ENCODE results near the gene ZNF454. TPM values are rescaled to one million over a fixed set of nuclear protein-coding genes. Genes with fewer than 3 reads are reported as not detected.

ZNF454 gene
- total RNA-seq, 1 experiment from 2014 or later = not detected

DNA sequence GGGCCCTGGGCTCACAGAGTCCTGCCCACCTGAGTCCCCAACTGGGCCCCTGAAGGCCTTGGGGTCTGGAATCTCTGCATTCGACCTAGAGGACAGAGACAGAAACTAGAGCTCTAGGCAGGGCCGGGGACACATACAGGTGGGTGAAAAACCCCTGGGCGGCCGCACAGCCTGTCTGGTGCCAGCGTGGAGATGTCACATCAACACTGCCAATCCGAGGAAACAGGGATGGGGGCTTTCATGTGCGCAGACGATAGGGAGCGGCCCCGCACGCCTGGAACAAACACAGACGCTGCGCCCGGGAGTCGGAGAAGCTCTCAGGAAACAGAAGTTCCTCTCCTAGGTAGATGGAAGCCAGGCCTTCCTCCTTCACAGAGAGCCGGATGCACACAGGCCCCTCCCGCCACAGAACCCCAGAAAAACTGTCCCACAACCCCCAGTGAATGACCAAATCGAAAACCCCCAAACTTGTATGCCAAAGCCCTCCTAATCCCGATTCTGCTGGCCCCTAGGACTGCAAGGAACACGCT is 52.3 kb downstream of the ZNF454 start:
- H3K4me1 ChIP-seq (ENCODE audit: insufficient read depth, low read length) = no peaks in the 10 kb centered on the region
- DNase-seq = no peak
- no peaks in the 10 kb centered on the region for H3K79me2 ChIP-seq (ENCODE audit: low read length)
- H3F3A ChIP-seq (ENCODE audit: low read length, unreplicated experiment) = no peaks in the 10 kb centered on the region
- no peak overlapping the region for H3K4me2 ChIP-seq (ENCODE audit: low read length)
- ChIA-PET CTCF (no interaction called here), POLR2A (ENCODE audit: unreplicated experiment) (no interaction called here)
- no TSS peak for BruUV-seq (replicated peaks)
- no peak overlapping the region for H3K4me3 ChIP-seq (ENCODE audit: low read length)
- no peak overlapping the region for H3K9ac ChIP-seq (ENCODE audit: low read length)
- intact Hi-C loops (cut with micrococcal nuclease) = no loop called here
- H3K27me3 ChIP-seq (ENCODE audit: low read length) = peaks cover 8% of the 10 kb centered on the region; the same call in 1 of the 2 replicates
- ATAC-seq = no peak
- TF ChIP-seq EZH2 (IDR thresholded peaks at IDR 0.05; ENCODE audit: low read length, unreplicated experiment) = no peak
- TF ChIP-seq, protein P1, sequence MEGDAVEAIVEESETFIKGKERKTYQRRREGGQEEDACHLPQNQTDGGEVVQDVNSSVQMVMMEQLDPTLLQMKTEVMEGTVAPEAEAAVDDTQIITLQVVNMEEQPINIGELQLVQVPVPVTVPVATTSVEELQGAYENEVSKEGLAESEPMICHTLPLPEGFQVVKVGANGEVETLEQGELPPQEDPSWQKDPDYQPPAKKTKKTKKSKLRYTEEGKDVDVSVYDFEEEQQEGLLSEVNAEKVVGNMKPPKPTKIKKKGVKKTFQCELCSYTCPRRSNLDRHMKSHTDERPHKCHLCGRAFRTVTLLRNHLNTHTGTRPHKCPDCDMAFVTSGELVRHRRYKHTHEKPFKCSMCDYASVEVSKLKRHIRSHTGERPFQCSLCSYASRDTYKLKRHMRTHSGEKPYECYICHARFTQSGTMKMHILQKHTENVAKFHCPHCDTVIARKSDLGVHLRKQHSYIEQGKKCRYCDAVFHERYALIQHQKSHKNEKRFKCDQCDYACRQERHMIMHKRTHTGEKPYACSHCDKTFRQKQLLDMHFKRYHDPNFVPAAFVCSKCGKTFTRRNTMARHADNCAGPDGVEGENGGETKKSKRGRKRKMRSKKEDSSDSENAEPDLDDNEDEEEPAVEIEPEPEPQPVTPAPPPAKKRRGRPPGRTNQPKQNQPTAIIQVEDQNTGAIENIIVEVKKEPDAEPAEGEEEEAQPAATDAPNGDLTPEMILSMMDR (conservative IDR thresholded peaks at IDR 0.05; ENCODE audit: low read depth, low read length) = no peak
- H2AFZ ChIP-seq (ENCODE audit: low read length) = no peak overlapping the region
- H3K36me3 ChIP-seq (ENCODE audit: low read depth, low read length) = no peaks in the 10 kb centered on the region
- H3K27ac ChIP-seq (ENCODE audit: low read length) = no peak overlapping the region
- no peaks in the 10 kb centered on the region; the same call in 1 of the 2 replicates for H3K9me3 ChIP-seq (ENCODE audit: low read length)
- no peaks in the 10 kb centered on the region for H4K20me1 ChIP-seq (ENCODE audit: low read length)
- H3K9me2 ChIP-seq (replicated peaks; ENCODE audit: low read length) = no peaks in the 10 kb centered on the region

DNA sequence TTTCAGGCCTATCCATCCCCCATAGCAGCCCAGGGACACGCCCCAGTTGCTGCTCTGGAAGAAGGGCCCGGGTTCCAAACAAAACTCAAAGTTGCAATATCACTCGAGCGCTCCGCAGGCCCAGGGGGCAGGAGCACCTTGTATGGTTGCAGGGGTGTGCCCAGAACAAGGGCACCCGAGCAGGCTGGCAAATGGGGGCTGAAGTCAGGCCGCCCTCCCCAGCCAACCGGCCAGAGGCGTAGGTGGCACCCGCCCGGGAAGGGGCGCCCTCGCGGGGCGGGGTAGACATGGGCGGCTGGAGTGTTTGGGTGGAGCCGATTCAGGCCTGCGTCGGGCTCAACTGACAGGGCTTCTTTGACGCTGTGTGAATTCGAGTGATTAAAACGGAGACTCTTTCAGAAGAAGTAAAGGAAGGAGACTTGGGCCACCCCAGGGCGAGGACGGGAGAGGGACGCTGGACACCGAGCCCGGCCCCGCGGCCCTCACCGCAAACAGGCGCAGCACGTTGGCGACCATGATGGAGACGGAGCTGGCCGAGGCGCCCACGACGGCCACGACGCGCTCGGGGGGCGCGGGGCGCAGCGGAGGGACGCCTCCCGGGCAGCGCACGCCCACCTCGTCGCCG is 53.1 kb downstream of the ZNF454 start:
- POLR2A ChIA-PET (ENCODE audit: unreplicated experiment) = no interaction called here
- Histone ChIP-seq H3K4me1 (ENCODE audit: insufficient read depth, low read length) (no peaks in the 10 kb centered on the region), H3F3A (ENCODE audit: low read length, unreplicated experiment) (no peaks in the 10 kb centered on the region), H3K36me3 (ENCODE audit: low read depth, low read length) (no peaks in the 10 kb centered on the region), H3K79me2 (ENCODE audit: low read length) (no peaks in the 10 kb centered on the region), H3K9me3 (ENCODE audit: low read length) (no peaks in the 10 kb centered on the region; the same call in 1 of the 2 replicates), H3K27me3 (ENCODE audit: low read length) (peaks cover 8% of the 10 kb centered on the region; the same call in 1 of the 2 replicates), H3K4me3 (ENCODE audit: low read length) (no peak overlapping the region), H3K9ac (ENCODE audit: low read length) (no peak overlapping the region), H2AFZ (ENCODE audit: low read length) (no peak overlapping the region), H3K27ac (ENCODE audit: low read length) (no peak overlapping the region), H3K9me2 (replicated peaks; ENCODE audit: low read length) (no peaks in the 10 kb centered on the region), H4K20me1 (ENCODE audit: low read length) (no peaks in the 10 kb centered on the region), H3K4me2 (ENCODE audit: low read length) (no peak overlapping the region)
- ATAC-seq = no peak
- CTCF ChIA-PET = no interaction called here
- DNase-seq = no peak
- no TSS peak for BruUV-seq (replicated peaks)
- no peak for TF ChIP-seq EZH2 (IDR thresholded peaks at IDR 0.05; ENCODE audit: low read length, unreplicated experiment)
- no peak for TF ChIP-seq EZH2phosphoT487 (IDR thresholded peaks at IDR 0.05; ENCODE audit: borderline replicate concordance, low read length)
- TF ChIP-seq, protein P1 (conservative IDR thresholded peaks at IDR 0.05; ENCODE audit: low read depth, low read length) = no peak
- intact Hi-C loops (cut with micrococcal nuclease) = no loop called here

DNA sequence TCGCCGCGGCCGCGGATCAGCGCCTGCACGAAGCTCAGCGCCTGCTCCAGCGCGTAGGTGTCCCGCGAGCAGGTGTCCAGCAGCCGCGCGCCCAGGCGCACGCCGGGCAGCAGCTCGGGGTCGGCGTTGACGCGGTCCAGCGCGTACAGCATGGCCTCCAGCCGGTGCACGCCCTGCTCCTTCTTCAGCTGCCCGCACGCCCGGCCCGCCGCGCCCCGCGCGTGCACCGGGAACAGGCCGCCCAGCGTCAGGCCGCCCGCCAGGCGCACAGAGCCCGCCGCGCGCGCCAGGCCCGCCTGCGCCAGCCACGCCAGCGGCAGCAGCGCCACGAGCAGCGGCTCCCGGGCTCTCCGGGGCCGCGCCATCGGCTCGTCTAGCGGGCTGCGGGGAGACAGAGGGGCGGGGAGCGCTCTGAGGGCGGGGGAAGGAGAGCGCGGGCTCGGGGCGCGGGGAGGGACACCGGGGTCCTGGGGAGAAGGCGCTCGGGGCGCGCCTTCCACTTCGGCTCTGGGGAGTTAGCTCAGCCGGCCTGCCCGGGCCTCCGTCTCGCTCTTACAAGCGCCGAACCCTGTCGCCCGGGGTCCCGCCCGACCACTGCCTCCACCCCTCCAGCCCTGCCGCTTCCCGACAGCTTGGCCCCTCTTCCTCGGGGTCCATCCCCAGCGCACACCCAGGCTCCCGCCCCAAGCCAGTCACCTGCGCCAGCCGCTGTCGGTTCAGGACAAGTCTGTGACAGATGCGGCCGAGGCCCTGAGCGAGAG is 53.8 kb downstream of the ZNF454 start, which contains the start of gene GRM6:
GRM6 (minus strand) TSS at position 741 of the 761 bp plus-strand sequence; CDS start at position 365, 376 bp downstream.
- Histone ChIP-seq H4K20me1 (ENCODE audit: low read length) (no peaks in the 10 kb centered on the region), H3K27me3 (ENCODE audit: low read length) (peaks cover 8% of the 10 kb centered on the region; the same call in 1 of the 2 replicates), H3K36me3 (ENCODE audit: low read depth, low read length) (no peaks in the 10 kb centered on the region), H3K9me2 (replicated peaks; ENCODE audit: low read length) (no peaks in the 10 kb centered on the region), H3K4me1 (ENCODE audit: insufficient read depth, low read length) (no peaks in the 10 kb centered on the region), H3K9ac (ENCODE audit: low read length) (no peak within 1 kb of the TSS), H3K9me3 (ENCODE audit: low read length) (no peaks in the 10 kb centered on the region; the same call in 1 of the 2 replicates), H3F3A (ENCODE audit: low read length, unreplicated experiment) (no peaks in the 10 kb centered on the region), H3K4me2 (ENCODE audit: low read length) (no peak within 1 kb of the TSS), H2AFZ (ENCODE audit: low read length) (no peak within 1 kb of the TSS), H3K4me3 (ENCODE audit: low read length) (no peak within 1 kb of the TSS), H3K27ac (ENCODE audit: low read length) (no peak within 1 kb of the TSS), H3K79me2 (ENCODE audit: low read length) (no peaks in the 10 kb centered on the region)
- DNase-seq (no peak), ATAC-seq (no peak)
- no peak for TF ChIP-seq EZH2phosphoT487 (IDR thresholded peaks at IDR 0.05; ENCODE audit: borderline replicate concordance, low read length)
- intact Hi-C loops (cut with micrococcal nuclease) = no loop called here
- CTCF ChIA-PET = no interaction called here
- POLR2A ChIA-PET (ENCODE audit: unreplicated experiment) = no interaction called here
- no TSS peak for BruUV-seq (replicated peaks)
